ENCODE measurements around the gene TBL1XR1.

Gene TBL1XR1

DNA sequence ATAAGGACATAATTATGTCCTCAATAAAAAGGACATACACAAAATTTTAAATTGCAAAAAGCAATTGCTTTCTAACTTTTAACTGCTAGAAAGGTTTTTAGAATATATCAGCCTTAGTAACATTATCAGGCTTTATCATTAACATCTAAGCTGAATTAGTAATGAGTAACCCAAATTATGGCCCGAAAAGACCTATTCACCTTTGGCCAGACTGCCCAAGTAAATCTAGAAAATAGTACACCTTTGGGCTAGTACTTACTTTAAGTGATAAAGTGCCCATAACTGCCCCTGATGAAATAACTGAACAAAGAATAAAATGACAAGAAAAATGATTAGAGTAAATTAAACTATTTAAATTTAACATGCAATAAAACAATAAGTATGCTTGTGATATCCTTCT lies 117.2 kb downstream of the TBL1XR1 start:
- H3K9ac ChIP-seq (ENCODE audit: low read length): no peak overlapping the region
- H2BK15ac ChIP-seq (ENCODE audit: low read depth, poor library complexity, severe bottlenecking): no peak overlapping the region
- H2BK5ac ChIP-seq (ENCODE audit: low read depth, low read length, poor library complexity, severe bottlenecking): no peak overlapping the region
- no peak overlapping the region for H3K14ac ChIP-seq (ENCODE audit: low read length in 2 of 2)
- no peak overlapping the region for H2BK120ac ChIP-seq (ENCODE audit: low read depth, low read length)
- no peak overlapping the region for H3K23ac ChIP-seq (ENCODE audit: low read length in 2 of 2)
- H3K79me1 ChIP-seq (replicated peaks; ENCODE audit: low read length, poor library complexity, severe bottlenecking): peaks cover 13% of the 10 kb centered on the region
- no peak overlapping the region for H2AK5ac ChIP-seq (ENCODE audit: low read length, severe bottlenecking)
- H3K27me3 ChIP-seq (ENCODE audit: control insufficient read depth in 1 of 2, insufficient read depth in 1 of 2, low read length in 2 of 2): no peaks in the 10 kb centered on the region
- 100% methylated on average over 1 of the region's 1 CpG for WGBS
- peaks cover 0 to 16% of the 10 kb centered on the region in 2 experiments for H3K36me3 ChIP-seq (ENCODE audit: control insufficient read depth in 1 of 2, insufficient read depth in 2 of 2, low read depth in 1 of 2, low read length in 2 of 2)
- no peaks in the 10 kb centered on the region for H3K4me1 ChIP-seq (ENCODE audit: control insufficient read depth, insufficient read depth, low read depth, low read length)
- H3K27ac ChIP-seq (ENCODE audit: low read length, poor library complexity, severe bottlenecking): no peak overlapping the region
- no peak overlapping the region for H4K91ac ChIP-seq (ENCODE audit: low read length)
- H4K8ac ChIP-seq (ENCODE audit: low read length): no peak overlapping the region
- DNase-seq: no peak
- no peak overlapping the region for H2BK12ac ChIP-seq (ENCODE audit: low read length in 2 of 2)
- no peak overlapping the region for H3K4me2 ChIP-seq (ENCODE audit: low read length, poor library complexity, severe bottlenecking)
- no peak overlapping the region for H3K18ac ChIP-seq (ENCODE audit: low read depth in 1 of 2, low read length in 2 of 2)
- no peak overlapping the region for H2AFZ ChIP-seq (ENCODE audit: low read depth, low read length)
- H3K9me3 ChIP-seq (ENCODE audit: control insufficient read depth, low read length): no peaks in the 10 kb centered on the region
- H3K4me3 ChIP-seq (ENCODE audit: insufficient read depth in 1 of 2, low read depth in 1 of 2, low read length in 2 of 2): no peak overlapping the region
- no peak overlapping the region for H3K4ac ChIP-seq (ENCODE audit: low read depth in 1 of 2, low read length in 2 of 2)

DNA sequence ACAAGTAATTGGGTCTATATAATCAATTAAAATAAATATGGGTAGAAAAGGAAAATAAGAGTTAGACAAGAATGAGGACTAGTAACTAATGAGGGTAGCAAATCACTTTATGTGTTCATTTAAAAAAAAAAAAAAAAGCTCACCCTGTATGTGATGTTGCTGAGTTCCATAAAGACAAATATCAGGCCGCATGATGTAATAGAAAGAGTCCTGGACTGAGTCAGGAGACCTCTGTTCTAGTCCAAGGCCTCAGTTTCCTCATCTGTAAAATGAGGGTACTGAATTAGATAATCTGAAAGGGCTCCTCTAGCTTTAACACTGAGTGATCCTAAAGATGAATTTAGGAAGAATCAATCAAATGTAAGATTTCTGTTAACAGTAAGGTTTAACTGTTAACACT lies 117.6 kb downstream of the TBL1XR1 start:
- Histone ChIP-seq H3K27me3 (ENCODE audit: control insufficient read depth in 1 of 2, insufficient read depth in 1 of 2, low read length in 2 of 2) (no peaks in the 10 kb centered on the region), H2BK15ac (ENCODE audit: low read depth, poor library complexity, severe bottlenecking) (no peak overlapping the region), H3K27ac (ENCODE audit: low read length, poor library complexity, severe bottlenecking) (no peak overlapping the region), H3K36me3 (ENCODE audit: control insufficient read depth in 1 of 2, insufficient read depth in 2 of 2, low read depth in 1 of 2, low read length in 2 of 2) (peaks cover 3 to 20% of the 10 kb centered on the region in 2 experiments), H3K23ac (ENCODE audit: low read length in 2 of 2) (no peak overlapping the region), H3K14ac (ENCODE audit: low read length in 2 of 2) (no peak overlapping the region), H3K4ac (ENCODE audit: low read depth in 1 of 2, low read length in 2 of 2) (no peak overlapping the region), H3K4me2 (ENCODE audit: low read length, poor library complexity, severe bottlenecking) (no peak overlapping the region), H3K79me1 (replicated peaks; ENCODE audit: low read length, poor library complexity, severe bottlenecking) (peaks cover 12% of the 10 kb centered on the region), H2AK5ac (ENCODE audit: low read length, severe bottlenecking) (no peak overlapping the region), H2BK12ac (ENCODE audit: low read length in 2 of 2) (no peak overlapping the region), H2BK5ac (ENCODE audit: low read depth, low read length, poor library complexity, severe bottlenecking) (no peak overlapping the region), H3K18ac (ENCODE audit: low read depth in 1 of 2, low read length in 2 of 2) (no peak overlapping the region), H4K91ac (ENCODE audit: low read length) (no peak overlapping the region), H2AFZ (ENCODE audit: low read depth, low read length) (no peak overlapping the region), H3K4me3 (ENCODE audit: insufficient read depth in 1 of 2, low read depth in 1 of 2, low read length in 2 of 2) (no peak overlapping the region), H3K9me3 (ENCODE audit: control insufficient read depth, low read length) (no peaks in the 10 kb centered on the region), H4K8ac (ENCODE audit: low read length) (no peak overlapping the region), H3K4me1 (ENCODE audit: control insufficient read depth, insufficient read depth, low read depth, low read length) (no peaks in the 10 kb centered on the region), H3K9ac (ENCODE audit: low read length) (no peak overlapping the region), H2BK120ac (ENCODE audit: low read depth, low read length) (no peak overlapping the region)
- 100% methylated on average over 1 of the region's 1 CpG for WGBS
- no peak for DNase-seq

DNA sequence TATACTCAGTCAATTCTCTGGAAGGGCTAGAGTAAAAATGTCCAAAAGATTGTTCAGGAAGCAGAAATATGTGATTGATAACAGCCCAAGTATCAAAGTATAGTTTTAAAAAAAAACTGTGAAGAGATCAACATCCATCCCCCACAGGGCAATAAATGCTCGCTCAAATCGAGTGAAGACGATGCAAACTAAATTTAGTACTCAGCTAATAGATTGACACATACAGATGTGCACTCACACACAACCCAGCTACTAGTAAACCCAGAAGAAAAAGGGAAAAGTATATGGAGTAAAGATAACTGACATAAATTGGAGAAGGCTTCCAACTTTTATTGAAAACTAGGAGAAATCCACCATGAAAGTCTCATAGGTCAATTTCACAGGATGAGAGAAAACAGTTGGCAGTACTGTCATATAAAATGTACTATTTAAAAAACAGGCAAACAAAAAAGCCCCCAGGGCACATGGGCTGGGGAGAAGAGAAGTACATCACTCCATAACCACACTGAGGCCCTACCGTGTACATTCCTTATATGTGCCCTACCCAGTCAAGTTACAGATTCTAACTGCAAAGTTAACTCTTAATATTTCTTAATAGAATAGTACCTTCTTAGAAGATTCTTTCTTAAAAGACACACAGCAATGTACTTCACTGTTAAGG lies 125.7 kb downstream of the TBL1XR1 start:
- Histone ChIP-seq H3K4me1 (ENCODE audit: control insufficient read depth, insufficient read depth, low read depth, low read length) (no peaks in the 10 kb centered on the region), H3K18ac (ENCODE audit: low read depth in 1 of 2, low read length in 2 of 2) (no peak overlapping the region)

DNA sequence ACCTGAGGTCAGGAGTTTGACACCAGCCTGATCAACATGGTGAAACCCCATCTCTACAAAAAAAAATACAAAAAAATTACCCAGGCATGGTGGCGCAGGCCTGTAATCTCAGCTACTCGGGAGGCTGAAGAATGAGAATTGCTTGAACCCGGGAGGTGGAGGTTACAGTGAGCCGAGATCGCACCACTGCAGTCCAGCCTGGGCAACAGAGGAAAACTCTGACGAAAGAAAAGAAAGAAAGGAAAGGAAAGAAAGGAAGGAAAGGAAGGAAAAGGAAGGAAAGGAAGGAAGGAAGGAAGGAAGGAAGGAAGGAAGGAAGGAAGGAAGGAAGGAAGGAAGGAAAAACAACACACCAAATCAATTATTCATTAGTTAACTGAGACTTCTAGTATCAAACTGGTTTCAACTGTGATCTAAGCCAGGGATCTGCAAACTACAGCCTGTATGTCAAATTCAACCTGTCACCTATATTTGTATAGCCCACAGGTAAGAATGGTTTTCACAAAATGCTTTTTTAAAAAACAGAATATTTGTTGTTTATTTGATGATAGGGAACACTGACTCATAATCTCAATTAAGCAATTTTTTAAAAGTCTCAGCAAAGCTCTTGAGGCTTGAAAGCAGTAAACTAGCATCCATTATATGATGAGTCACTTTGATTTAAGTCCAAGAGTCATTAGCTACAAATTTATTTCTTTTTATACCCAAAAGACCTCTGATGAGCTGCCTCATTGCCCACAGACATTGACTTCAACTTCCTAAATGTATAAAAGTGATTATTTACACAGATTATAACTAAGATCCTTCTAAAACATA lies 127.6 kb downstream of the TBL1XR1 start:
- H3K4me1 ChIP-seq (ENCODE audit: control insufficient read depth, insufficient read depth, low read depth, low read length): no peaks in the 10 kb centered on the region
- no peak overlapping the region for H3K4ac ChIP-seq (ENCODE audit: low read depth in 1 of 2, low read length in 2 of 2)
- H3K4me2 ChIP-seq (ENCODE audit: low read length, poor library complexity, severe bottlenecking): no peak overlapping the region
- no peak overlapping the region for H2AK5ac ChIP-seq (ENCODE audit: low read length, severe bottlenecking)
- H3K18ac ChIP-seq (ENCODE audit: low read depth in 1 of 2, low read length in 2 of 2): no peak overlapping the region
- H2BK5ac ChIP-seq (ENCODE audit: low read depth, low read length, poor library complexity, severe bottlenecking): no peak overlapping the region
- no peak overlapping the region for H2BK15ac ChIP-seq (ENCODE audit: low read depth, poor library complexity, severe bottlenecking)
- DNase-seq: peak; percentile 59
- no peak overlapping the region for H3K9ac ChIP-seq (ENCODE audit: low read length)
- no peak overlapping the region for H2BK12ac ChIP-seq (ENCODE audit: low read length in 2 of 2)
- WGBS: 97% methylated on average over 5 of the region's 6 CpGs
- peaks cover 5% of the 10 kb centered on the region for H3K79me1 ChIP-seq (replicated peaks; ENCODE audit: low read length, poor library complexity, severe bottlenecking)
- no peak overlapping the region for H2BK120ac ChIP-seq (ENCODE audit: low read depth, low read length)
- H3K27me3 ChIP-seq (ENCODE audit: control insufficient read depth in 1 of 2, insufficient read depth in 1 of 2, low read length in 2 of 2): no peaks in the 10 kb centered on the region
- no peak overlapping the region for H3K27ac ChIP-seq (ENCODE audit: low read length, poor library complexity, severe bottlenecking)
- H4K91ac ChIP-seq (ENCODE audit: low read length): no peak overlapping the region
- no peak overlapping the region for H4K8ac ChIP-seq (ENCODE audit: low read length)
- H3K4me3 ChIP-seq (ENCODE audit: insufficient read depth in 1 of 2, low read depth in 1 of 2, low read length in 2 of 2): peak overlapping the region in 1 of 2 experiments; percentile 14
- H3K23ac ChIP-seq (ENCODE audit: low read length in 2 of 2): no peak overlapping the region
- no peak overlapping the region for H3K14ac ChIP-seq (ENCODE audit: low read length in 2 of 2)
- peaks cover 0 to 1% of the 10 kb centered on the region in 2 experiments for H3K36me3 ChIP-seq (ENCODE audit: control insufficient read depth in 1 of 2, insufficient read depth in 2 of 2, low read depth in 1 of 2, low read length in 2 of 2)
- no peak overlapping the region for H2AFZ ChIP-seq (ENCODE audit: low read depth, low read length)
- no peaks in the 10 kb centered on the region for H3K9me3 ChIP-seq (ENCODE audit: control insufficient read depth, low read length)

More for the DNA sequence above, 125.7 kb downstream of the TBL1XR1 start:
- Histone ChIP-seq H2BK120ac (ENCODE audit: low read depth, low read length) (no peak overlapping the region), H3K9me3 (ENCODE audit: control insufficient read depth, low read length) (no peaks in the 10 kb centered on the region), H4K91ac (ENCODE audit: low read length) (no peak overlapping the region), H3K23ac (ENCODE audit: low read length in 2 of 2) (no peak overlapping the region), H2BK5ac (ENCODE audit: low read depth, low read length, poor library complexity, severe bottlenecking) (no peak overlapping the region), H2BK15ac (ENCODE audit: low read depth, poor library complexity, severe bottlenecking) (no peak overlapping the region), H2AFZ (ENCODE audit: low read depth, low read length) (no peak overlapping the region), H3K27ac (ENCODE audit: low read length, poor library complexity, severe bottlenecking) (no peak overlapping the region), H4K8ac (ENCODE audit: low read length) (no peak overlapping the region), H3K9ac (ENCODE audit: low read length) (no peak overlapping the region), H3K4ac (ENCODE audit: low read depth in 1 of 2, low read length in 2 of 2) (no peak overlapping the region), H3K36me3 (ENCODE audit: control insufficient read depth in 1 of 2, insufficient read depth in 2 of 2, low read depth in 1 of 2, low read length in 2 of 2) (peaks cover 3 to 5% of the 10 kb centered on the region in 2 experiments), H3K4me3 (ENCODE audit: insufficient read depth in 1 of 2, low read depth in 1 of 2, low read length in 2 of 2) (no peak overlapping the region), H2AK5ac (ENCODE audit: low read length, severe bottlenecking) (no peak overlapping the region), H3K4me2 (ENCODE audit: low read length, poor library complexity, severe bottlenecking) (no peak overlapping the region), H3K79me1 (replicated peaks; ENCODE audit: low read length, poor library complexity, severe bottlenecking) (peaks cover 12% of the 10 kb centered on the region), H3K27me3 (ENCODE audit: control insufficient read depth in 1 of 2, insufficient read depth in 1 of 2, low read length in 2 of 2) (no peaks in the 10 kb centered on the region), H3K14ac (ENCODE audit: low read length in 2 of 2) (no peak overlapping the region), H2BK12ac (ENCODE audit: low read length in 2 of 2) (no peak overlapping the region)
- DNase-seq: no peak
- WGBS: 90% methylated on average over 3 of the region's 4 CpGs
